Kidney epithelial cell (primary cell): ENCODE data around the gene BANF1. TPM values are rescaled to one million over a fixed set of nuclear protein-coding genes. Genes with fewer than 3 reads are reported as not detected.

ENCODE experiments used
- DNase-seq: peaks from one replicate; pipeline ENCODE4 v3.0.0-alpha.2; 2010; ENCODE audit warnings: low read depth
- H3K27me3 ChIP-seq: 2 replicates; pipeline ENCODE4 v1.6.0; 2011; ENCODE audit warnings: low read length; ENCODE audit not compliant: control insufficient read depth, insufficient read depth
- H3K36me3 ChIP-seq: 2 replicates; pipeline ENCODE4 v1.5.1; 2011; ENCODE audit warnings: low read length; ENCODE audit not compliant: control insufficient read depth, insufficient read depth
- H3K4me3 ChIP-seq: 2 replicates; pipeline ENCODE4 v1.5.1; 2011; ENCODE audit warnings: low read depth, mild to moderate bottlenecking, control low read depth, low read length
- total RNA-seq: library from RNA; depleted of rRNA; stranded (reverse); fragments of >200 nt; gene quantifications from 2 replicates; pipeline ENCODE4 v1.2.3, GENCODE V29; 2015
- TF ChIP-seq, protein P1 (sequence below): IDR thresholded peaks from 2 replicates; pipeline ENCODE4 v1.5.1; 2011; ENCODE audit warnings: mild to moderate bottlenecking, moderate library complexity, low read length, control low read depth, inconsistent platforms; ENCODE audit not compliant: insufficient read depth, poor library complexity, severe bottlenecking

The BANF1 gene
- total RNA-seq, 1 donor from 2014 or later = 73.8 TPM

DNA sequence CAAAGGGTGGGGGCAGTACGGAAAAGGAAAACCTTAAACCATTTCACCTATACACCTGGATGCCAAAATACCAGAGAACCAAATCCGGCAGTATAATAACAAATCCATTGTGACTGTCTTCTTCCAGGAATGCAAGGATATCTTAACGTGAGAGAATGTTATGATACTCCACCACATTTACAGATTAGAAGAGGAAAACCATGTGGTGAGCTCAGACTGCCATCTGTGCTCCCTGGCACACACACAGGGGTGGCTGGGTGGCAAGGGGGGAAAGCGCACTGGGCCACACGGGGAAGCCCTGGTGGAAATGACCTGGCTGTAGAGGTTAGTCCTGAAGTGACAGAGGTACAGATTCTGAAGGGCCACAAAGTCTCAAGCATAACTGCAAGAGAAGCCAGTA lies 10.2 kb upstream of the BANF1 start:
- no peak for DNase-seq
- Histone ChIP-seq H3K27me3 (no peaks in the 10 kb centered on the region), H3K36me3 (no peaks in the 10 kb centered on the region), H3K4me3 (no peak overlapping the region)
- TF ChIP-seq, protein P1, sequence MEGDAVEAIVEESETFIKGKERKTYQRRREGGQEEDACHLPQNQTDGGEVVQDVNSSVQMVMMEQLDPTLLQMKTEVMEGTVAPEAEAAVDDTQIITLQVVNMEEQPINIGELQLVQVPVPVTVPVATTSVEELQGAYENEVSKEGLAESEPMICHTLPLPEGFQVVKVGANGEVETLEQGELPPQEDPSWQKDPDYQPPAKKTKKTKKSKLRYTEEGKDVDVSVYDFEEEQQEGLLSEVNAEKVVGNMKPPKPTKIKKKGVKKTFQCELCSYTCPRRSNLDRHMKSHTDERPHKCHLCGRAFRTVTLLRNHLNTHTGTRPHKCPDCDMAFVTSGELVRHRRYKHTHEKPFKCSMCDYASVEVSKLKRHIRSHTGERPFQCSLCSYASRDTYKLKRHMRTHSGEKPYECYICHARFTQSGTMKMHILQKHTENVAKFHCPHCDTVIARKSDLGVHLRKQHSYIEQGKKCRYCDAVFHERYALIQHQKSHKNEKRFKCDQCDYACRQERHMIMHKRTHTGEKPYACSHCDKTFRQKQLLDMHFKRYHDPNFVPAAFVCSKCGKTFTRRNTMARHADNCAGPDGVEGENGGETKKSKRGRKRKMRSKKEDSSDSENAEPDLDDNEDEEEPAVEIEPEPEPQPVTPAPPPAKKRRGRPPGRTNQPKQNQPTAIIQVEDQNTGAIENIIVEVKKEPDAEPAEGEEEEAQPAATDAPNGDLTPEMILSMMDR = no peak

DNA sequence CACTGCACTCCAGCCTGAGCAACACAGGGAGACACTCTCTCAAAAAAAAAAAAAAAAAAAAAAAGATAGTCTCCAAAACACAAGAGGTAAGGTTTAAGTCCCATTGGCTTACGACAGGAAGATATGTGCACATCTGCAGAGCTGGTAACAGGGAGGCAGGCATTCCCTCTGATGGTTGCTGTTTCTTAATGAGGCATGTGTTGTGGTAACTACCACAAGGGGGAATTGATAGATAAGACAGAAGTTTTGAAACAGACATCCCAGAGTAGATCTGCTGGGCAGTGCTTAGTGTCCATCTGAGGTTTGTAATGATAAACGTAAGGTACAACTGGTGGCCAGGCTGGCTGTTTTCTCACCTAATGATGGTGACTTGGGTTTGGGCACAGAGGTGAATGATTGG lies 5.0 kb upstream of the BANF1 start:
- peaks cover 6% of the 10 kb centered on the region for H3K36me3 ChIP-seq
- TF ChIP-seq, protein P1 = no peak

DNA sequence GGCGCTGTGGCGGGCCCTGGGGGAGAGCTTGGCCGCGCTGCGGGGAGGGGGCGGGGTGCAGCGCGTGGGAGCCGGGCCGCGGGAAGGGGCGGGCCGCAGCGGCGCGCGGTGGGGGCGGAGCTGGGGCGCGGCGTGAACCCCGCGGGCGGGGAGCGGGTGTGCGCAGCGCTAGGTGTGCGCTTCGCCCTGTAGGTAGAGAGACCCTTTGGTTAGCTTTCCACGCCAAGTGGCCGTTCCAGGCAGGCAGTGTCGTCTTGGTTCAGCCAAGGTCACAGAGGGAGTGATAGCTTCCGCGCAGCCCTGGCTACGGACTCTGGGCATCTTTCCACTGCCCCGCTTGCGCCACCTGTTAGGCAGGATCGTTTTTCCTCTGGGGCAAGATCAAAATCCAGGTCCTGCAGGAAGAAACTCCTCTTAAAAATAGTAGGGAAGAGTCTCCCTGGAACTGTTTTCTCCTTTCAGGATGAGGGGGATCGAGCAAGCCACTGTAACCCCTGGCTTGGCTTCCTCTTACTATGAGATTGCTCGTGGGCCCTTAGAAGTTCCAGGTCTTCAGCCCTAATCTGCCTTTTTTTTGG lies 434 bp downstream of the BANF1 start:
- no peaks in the 10 kb centered on the region for H3K27me3 ChIP-seq
- peaks cover 6% of the 10 kb centered on the region for H3K36me3 ChIP-seq
- TF ChIP-seq, protein P1 = peak; percentile 16
- peak overlapping the region; percentile 94 for H3K4me3 ChIP-seq
- DNase-seq = no peak

More for the DNA sequence above, 5.0 kb upstream of the BANF1 start:
- Histone ChIP-seq H3K27me3 (no peaks in the 10 kb centered on the region), H3K4me3 (no peak overlapping the region)
- no peak for DNase-seq

DNA sequence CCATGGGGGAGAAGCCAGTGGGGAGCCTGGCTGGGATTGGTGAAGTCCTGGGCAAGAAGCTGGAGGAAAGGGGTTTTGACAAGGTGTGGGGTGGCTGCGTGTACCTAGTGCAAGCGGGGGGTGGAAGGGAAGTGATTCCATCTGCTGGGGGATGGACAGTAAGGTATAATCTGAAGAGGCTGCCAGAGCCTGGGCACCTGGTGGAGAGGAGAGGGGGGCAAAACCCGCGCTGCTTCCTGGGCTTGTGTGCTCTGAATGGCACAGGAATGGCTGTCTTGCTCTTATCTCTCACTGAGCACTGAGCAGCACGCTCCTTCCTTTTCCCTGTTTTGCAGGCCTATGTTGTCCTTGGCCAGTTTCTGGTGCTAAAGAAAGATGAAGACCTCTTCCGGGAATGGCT lies 988 bp downstream of the BANF1 start:
- peaks cover 4% of the 10 kb centered on the region for H3K36me3 ChIP-seq
- H3K4me3 ChIP-seq = peak overlapping the region; percentile 94
- TF ChIP-seq, protein P1 = no peak
- no peak for DNase-seq
- no peaks in the 10 kb centered on the region for H3K27me3 ChIP-seq

DNA sequence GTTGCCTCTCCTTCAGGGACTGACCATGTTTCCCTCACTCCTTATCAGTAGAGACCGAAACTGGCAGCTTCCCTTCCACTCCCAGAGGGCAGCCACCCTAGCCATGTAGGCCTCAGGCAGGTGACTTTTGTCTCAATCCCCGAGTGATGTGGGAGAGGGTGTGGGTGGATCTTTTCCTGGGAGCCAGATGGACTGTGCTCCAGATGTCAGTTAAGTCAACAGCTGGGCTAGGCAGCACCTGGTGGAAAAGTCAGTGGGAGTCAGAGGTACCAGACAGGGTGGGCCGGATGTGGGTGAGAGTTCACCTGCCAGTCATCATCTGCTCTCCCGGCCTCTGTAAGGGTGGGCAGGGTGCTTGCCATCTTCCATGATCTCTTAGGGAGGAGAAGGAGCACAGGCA lies 1.9 kb downstream of the BANF1 start:
- no peak overlapping the region for H3K4me3 ChIP-seq
- no peaks in the 10 kb centered on the region for H3K36me3 ChIP-seq
- no peaks in the 10 kb centered on the region for H3K27me3 ChIP-seq
- TF ChIP-seq, protein P1 = no peak
- DNase-seq = no peak
